Measurements from ENCODE around the gene GLYR1.

GLYR1 gene

DNA sequence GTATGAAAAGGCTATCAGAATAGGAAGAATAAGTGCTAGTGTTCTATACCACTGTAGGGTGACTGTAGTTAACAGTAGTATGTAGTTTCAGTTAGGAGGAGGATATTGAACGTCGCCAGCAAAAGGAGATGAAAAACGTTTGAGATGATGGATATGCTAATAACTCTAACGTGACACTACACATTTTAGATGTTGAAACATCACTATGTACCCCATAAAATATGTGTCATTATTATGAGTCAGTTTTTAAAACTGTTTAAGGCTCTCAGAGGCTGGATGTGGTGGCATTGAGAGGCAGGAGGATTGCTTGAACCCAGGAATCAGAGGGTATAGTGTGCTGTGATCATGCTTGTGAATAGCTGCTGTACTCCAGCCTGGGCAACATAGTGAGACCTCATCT lies 32.0 kb upstream of the GLYR1 start:
- DNase-seq, result no peak

DNA sequence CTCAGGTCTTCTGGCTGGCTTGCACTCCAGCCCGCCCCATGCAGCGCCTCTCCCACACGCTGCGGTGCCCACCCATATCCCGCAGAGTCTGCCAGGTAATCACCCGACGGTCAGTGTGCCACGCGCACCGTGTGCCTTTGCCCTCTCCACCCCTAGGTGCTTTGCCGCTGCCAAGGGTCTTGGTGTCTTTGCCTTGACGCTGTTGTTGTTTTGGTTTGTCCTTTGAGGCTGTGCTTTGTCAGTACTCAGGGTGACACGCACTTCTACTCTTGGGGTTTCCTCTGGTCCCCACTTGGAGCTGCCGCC lies 30.2 kb upstream of the GLYR1 start:
- no peak for DNase-seq

DNA sequence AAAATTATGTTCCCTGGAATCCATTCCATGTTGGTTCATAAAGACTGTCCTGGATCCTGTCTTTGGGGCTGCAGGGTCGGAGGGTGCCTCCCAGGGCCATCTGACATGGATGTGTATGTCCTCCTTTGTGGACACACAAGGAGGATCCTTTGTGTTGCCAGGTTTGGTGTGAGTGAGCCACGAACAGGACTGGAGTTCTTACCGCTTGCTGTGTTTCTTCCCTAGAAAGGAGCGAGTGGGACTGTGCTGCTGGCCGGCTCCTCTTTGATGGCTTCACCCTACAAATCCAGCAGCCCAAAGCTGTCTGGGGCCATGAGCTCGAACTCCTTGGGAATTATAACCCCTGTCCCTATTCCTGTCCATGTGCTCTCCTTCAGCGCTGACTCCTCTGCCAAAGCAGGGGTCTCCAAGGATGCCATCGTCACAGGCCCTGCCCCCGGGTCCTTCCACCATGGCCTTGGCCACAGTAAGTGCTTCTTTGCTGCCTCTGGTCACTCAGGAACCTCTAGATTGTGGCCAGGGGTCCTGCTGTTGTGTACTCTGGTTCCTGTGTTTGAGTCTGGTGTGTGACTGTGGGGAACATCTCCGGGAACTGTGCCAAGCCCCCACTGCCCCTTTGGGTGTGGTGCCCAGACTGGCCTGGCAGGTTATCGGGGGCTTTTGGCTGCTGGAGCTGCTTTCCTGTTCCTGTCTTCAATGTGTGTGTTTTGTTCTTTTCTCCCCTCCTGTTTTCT lies 29.7 kb upstream of the GLYR1 start:
- DNase-seq, result no peak

DNA sequence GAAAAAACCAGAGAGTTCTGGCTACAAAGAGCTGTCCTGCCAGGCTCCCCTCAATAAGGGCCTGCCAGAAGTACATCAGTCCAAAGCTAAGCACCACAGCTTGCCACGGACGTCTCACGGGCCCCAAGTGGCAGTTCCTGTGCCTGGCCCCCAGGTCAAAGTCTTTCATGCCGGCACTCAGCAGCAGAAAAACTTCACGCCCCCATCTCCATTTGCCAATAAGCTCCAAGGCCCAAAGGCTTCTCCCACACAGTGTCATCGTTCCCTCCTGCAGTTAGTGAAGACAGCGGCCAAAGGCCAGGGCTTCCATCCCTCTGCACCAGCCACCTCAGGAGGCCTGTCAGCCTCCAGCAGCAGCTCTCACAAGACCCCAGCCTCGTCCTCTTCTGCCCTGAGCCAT lies 27.6 kb upstream of the GLYR1 start:
- no peak for DNase-seq

DNA sequence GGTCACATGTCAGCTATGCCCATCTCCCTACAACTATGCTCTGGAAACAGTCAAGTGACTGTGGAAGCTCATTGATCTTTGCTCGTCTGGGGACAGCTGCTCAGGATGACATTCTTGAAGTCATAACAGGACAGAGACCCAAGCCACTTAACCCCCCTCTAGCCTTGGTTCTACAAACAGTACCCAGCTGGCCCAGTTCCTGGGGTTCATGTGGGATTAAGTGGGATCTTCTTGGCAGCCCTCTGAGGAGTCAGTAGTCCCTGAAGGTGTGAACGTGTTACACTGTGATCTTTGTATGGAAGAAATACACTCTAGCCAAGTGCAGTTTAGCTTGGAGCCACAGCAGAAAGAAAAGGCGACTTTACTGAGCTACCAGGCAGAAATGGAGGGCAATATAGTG lies 26.0 kb upstream of the GLYR1 start:
- DNase-seq, result no peak

DNA sequence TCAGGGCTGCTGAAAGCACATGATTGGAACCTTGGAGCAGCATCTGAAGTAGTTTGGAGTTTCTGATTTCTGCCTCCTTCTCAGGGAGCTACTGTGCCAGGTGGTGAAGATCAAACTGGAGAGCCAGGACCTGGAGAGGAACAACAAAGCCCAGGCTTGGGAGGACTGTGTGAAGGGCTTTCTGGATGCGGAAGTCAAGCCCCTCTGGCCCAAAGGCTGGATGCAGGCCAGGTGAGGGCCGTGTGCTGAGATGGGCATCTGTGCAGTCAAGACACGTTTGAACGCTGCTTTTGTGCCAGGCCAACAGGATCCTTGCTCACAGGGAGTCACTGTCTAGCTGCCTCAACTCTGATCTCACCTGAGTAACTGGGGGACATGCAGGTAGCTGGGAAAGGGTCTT lies 24.0 kb upstream of the GLYR1 start:
- no peak for DNase-seq

DNA sequence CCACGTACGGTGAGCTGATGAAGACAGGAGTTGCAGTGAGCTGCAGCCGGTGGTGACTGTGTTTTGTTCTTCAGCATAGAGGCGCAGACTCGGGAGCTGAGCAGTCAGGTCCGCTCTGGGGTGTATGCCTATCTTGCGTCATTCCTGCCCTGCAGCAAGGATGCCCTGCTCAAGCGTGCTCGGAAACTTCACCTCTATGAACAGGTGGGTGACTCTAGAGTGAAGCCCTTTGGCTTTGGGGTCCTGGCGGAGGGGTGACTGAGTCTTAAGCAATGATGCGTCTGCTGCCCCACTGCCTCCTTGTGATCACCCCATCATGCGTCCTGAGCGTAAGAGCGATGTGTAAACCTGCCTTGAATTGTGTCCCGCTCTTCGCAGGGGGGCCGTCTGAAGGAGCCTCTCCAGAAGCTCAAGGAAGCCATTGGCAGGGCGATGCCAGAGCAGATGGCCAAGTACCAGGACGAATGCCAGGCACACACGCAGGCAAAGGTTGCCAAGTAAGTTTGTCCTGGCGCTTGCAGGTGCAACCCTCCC lies 23.1 kb upstream of the GLYR1 start:
- DNase-seq, result no peak

DNA sequence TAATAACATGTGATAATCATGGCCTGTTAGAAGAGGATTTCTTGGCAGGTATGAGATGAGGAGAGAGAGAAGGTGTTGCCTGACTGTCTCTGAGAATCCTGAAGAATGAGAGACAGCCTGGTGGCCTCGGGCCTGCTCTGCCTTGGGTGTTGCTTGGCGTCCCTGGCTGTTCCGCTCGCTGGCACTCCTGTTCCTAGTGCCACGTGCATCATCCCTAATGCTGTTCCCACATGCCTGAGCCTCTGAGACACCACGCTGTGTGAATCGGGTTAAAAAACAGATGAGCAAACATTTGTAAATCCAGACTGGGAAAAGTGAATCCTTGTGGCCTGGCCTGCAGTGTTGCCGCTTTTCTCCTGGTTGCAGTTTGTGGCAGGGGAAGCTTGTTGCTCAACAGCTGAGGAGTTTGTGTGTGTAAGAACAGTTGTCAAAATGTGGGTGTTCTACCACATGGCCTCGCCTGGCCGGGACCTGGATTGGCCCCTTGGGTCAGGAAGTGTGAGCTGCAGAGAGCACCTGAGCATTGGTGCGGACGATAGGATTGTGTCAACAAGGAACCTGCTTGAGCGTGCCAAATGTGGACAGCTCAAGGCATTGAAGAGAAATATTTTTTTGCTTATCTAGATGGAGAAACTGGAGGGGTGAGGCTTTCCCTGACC lies 22.2 kb upstream of the GLYR1 start:
- DNase-seq, result no peak

DNA sequence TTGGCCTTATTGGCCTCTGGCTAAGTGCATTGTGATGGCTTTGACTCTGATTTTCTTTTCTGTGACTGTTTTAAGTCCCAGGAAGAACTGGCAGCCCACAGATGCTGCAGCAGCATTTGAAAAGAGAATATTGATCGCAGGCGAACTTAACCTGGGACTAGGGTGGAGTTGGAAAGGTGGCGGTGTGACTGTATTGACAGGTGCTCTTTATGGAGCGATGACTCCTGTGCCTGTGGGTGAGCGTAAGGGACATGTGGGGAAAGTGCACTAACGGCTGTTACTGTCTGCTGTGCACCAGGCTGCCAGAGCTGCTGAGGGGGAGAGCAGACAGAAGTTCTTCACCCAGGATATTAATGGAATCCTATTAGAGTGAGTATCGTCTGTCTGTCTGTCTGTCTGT lies 21.4 kb upstream of the GLYR1 start:
- no peak for DNase-seq

DNA sequence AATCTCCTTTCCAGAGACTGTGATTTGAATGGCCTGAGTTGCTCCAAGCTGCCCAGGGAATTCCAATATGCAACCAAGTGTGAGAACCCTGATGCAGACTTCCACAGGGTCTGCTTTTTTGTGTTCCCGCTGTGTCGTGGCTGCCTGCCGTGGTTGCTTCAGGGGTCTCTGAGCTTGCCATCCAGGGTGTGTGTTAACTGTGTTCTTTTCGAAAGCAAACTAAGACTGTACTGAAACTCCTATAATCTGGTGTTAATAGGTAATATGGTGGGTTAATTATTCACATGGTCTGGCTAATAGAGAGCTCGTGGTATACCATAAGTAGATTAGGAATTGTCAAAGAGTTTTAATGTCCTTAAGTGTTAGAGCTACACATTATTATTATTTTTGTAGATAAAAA lies 20.9 kb upstream of the GLYR1 start:
- no peak for DNase-seq

DNA sequence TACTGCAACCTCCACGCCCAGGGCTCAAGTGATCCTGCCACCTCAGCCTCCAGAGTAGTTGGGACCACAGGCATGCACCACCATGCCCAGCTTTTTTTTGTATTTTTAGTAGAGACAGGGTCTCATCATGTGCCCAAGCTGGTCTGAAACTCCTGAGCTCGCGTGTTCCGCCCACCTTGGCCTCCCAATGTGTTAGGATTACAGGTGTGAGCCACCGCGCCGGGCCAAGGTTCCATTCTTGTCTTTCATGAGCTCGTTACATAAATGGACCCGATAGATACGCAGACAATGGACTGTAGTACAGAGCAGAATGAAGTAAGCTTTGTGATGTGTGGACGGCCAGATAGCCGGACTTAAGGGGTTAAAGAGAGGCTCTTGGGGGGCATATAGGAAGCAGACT lies 19.5 kb upstream of the GLYR1 start:
- no peak for DNase-seq

DNA sequence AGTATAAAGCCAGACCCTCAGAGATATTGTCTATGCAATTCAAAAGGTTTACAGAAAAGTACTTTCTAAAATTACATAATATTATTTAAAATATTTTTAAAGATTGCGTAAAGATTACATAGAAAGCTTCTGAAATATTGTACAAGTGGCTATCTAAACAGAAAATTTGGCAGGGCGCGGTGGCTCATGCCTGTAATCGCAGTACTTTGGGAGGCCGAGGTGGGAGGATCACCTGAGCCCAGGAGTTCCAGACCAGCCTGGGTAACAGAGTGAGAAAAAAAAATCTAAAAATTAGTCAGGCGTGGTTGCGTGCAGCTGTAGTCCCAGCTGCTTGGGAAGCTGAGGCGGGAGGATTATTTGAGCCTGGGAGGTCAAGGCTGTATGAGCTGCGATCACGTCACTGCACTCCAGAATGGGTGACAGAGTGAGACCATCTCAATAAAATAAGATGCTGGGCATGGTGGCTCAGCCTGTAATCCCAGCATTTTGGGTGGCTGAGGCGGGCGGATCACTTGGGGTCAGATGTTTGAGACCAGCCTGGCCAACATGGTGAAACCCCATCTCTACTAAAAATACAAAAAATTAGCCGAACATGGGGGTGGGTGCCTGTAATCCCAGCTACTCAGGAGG lies 18.3 kb upstream of the GLYR1 start:
- no peak for DNase-seq

DNA sequence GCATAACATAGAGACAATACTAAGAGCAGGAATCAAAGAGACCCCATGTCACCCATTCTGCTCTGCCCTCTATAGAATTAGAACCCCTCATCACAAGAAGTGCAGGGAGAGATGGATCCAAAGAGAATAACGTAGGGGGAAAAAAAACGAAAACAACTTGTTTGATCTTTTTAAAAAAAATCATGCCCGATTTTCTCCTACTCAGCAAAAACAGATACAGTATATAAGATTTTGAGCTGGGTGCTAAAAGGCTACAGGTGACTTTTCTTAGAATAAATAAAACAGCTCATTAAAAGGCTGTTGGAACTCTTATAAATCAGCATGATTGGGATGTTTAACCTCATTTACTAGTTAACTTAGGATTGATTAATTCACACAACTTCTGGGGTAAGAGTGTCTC lies 17.6 kb upstream of the GLYR1 start:
- DNase-seq, result no peak

DNA sequence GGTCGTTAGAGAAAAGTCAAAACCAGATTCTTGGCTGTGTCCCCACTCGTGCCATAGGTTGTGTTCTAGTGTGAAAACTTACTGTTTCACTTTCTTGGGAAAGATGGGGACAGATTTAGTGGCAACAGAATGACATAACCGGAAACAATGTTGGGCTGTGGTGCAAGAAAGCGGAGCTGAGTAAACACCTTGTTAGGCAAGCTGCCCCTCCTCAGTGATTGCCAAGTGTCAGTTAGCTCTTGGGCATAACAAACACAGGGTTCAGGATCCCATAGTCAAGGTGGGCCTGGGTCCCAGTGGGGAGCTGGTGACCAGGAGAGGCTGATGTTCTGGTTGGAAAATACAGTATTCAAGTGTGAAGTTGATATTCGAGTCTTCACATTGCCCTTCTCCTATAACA lies 15.6 kb upstream of the GLYR1 start:
- no peak for DNase-seq

DNA sequence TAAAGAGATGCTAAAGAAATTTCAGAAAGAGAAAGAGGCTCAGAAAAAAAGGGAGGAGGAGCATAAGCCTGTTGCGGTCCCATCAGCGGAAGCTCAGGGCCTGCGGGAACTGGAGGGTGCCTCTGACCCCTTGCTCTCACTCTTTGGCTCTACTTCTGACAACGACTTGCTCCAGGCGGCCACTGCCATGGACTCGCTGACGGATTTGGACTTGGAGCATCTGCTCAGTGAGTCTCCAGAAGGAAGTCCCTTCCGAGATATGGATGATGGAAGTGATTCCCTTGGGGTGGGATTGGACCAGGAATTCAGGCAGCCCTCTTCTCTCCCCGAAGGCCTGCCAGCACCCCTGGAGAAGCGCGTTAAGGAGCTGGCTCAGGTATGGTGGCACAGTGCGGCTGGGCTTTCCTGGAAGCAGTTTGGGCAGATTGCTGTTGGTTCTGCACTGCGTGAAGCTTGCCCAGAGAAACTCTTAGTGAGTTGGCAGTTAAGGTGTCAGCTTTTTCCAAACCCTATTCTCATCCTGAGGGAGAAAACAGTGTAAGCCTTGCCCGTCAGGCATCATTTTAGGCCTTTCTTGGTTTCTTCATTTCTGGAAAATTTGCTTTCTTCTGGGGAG lies 13.7 kb upstream of the GLYR1 start:
- no peak for DNase-seq

DNA sequence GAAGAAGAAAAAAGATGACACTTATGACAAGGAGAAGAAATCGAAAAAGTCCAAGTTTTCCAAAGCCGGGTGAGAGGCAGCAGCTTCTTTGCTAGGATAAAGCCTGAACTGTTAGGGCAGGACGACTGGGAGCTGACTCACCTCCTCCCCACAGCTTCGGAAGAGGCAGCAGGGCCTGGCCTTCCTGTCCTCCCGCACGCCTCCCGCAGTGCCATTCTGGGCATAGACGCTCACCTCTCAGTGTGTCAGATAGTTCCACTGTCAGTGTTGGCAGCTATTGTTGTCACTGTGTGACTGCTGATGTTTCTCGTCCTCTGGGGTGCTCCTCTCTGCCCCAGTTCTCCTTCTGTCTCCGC lies 12.8 kb upstream of the GLYR1 start:
- DNase-seq, result no peak

DNA sequence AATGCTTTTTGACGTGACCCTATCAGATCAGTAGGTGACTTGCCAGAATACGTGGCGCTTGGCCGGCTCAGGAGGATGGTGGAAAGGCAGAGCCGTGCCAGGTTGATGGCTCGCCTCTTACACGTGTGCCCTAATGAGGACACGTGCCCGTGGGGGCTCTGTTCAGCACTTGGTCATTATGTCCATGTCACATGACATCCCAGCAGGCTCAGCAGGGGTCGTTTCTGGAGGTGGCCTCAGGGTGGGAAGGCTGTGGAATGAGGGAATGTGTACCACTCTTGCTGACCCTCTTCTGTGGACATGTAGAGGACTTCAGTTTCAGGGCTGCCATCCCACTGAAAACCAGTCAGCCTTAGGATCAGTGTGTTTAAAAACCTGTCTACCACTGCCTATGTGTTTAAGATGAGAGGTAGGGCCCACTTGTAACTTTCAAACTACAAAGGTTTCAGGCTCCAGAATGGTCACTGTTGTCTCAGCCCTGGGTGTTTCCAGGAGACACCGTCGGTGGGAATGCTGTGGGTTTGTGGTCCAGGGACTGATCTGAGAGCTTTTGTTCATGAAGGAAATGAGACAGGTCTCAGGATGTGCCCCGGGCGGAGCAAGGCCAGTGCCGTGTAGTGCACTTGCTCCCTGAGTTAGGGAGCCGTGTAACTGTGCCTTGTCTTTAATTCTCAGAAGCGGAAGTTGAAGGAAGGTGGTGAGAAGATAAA lies 12.3 kb upstream of the GLYR1 start:
- DNase-seq, result no peak

DNA sequence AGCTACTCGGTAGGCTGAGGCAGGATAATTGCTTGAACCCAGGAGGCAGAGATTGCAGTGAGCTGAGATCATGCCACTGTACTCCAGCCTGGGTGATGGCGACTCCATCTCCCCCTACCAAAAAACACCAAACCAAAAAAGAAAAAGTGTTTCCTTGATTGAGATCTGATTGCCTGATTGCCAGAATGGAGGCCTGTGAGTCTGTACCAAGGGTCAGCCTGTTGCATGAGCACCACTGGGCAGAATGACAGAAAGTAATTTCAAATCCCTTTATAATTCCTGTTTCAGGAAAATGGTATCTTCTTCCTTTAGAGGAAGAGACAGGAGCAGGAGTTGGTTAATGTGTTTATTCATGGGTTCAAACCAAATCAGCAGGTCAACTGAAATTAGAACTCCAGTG lies 8.7 kb upstream of the GLYR1 start:
- DNase-seq, result no peak

DNA sequence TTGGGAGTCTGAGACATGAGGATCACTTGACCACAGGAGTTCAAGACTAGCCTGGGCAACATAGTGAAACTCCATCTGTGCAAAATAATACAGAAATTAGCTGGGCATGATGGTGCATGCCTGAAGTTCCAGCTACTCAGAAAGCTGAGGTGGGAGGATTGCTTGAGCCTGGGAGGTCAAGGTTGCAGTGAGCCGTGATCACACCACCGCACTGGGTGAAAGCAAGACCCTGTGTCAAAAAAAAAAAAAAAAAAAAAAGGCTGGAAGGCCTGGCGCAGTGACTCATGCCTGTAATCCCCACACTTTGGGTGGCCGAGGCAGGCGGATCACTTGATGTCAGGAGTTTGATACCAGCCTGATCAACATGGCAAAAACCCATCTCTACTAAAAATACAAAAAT lies 8.3 kb upstream of the GLYR1 start:
- DNase-seq, result no peak

DNA sequence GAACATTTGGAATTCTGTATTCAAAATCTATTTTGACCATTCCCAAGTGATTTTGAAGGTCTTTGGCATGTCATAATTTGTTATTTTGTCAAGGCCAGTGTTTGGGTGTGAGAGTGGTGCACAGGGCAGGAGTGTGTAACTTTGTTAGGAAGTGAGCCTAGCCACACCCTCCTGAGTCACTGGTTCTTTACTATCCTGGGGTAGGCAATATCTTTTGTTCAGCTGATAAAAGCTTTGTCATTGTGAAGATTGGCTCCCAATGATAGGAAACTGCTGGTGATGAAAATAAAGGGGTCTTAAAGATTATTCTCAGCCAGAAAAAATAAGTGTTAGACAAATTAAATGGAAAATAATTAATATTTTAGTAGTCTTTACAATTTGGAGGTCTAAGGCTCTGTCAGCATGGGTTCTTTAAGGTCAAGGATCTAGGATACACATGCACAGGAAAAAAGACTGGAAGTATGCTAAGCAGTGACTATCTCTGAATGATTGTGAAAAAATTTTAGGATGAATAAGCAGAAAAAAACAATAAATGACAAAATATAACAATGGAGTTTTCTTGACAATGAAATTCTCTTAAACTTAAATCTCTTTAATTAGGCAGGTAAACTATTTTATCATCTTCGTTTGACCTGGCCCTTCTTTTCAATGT lies 5.3 kb upstream of the GLYR1 start:
- DNase-seq, result no peak

DNA sequence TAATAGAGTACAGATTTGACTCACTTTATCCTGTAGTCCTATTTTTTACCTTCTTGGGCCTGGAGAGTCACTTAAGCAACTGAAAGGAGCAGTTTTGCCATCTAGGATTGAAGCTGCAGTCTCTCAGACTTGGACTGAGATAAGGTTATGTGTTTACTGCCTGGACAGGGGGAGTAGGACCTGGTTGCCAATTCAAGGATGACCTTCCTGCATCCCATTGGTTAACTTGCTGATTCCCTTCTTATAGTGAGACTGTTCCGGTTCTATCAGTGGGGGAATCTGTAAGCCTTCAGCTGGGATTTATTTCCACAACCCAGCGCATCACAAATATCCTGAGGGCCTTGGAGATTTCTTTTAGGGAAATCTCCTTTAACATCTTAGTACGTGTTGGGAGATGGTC lies 3.1 kb upstream of the GLYR1 start:
- no peak for DNase-seq

DNA sequence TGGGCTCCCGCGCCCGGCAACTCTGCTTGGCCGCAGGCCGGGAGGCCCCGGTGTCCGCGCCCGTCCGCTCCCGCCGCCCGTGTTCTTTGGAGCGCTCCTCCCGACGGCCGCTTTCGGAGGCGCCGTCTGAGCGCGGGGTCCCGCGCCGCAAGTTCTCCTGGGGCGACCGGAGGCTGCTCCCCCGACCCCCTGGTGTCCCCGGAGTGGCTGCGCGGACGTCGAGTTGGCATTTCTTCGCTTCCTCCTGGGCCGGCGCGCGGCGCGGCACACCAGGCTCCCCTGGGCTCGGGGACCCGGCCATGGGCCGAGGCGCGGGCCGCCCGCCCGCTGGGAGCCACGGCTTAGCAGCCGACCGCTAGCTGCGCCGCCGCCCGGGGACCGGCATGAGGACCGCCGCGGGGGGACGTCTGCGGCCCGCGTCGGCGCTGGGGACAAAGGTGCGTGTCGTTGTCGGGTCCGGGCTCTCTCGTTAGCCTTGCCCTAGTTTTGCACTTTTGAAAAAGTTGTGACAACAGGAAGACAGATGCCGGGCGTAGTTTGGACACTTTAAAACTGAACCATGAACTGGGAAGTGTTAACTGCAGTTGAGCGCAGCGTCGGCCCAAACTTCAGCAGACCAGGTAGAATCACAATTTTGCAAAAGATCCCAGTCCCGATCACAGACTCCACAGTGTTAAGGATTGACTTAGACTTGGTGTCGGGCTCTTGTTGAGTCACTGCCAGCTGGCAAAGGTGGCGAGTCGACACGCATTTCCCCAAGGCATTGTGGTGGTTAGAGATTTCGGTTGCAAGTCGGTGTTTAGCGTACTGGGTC lies 893 bp upstream of the GLYR1 start:
- DNase-seq, result no peak

Data from NCI-H526 treated with DMSO at 0.1 percent for 48 hours (cell line).